H1 (cell line): Measurements from ENCODE around the gene CNDP2. TPM values are rescaled to one million over a fixed set of nuclear protein-coding genes. Genes with fewer than 3 reads are reported as not detected.

Experiments
- CTCF ChIA-PET: fragments of 300-600 bp; sonication (Branson Sonifier 250); formaldehyde crosslinking; loops from one replicate; lab custom pipeline; 2021; ENCODE audit not compliant: partially characterized antibody; lab: Charles Lee
- POLR2A ChIA-PET: fragments of 300-600 bp; sonication (Branson Sonifier 250); formaldehyde crosslinking; loops from one replicate; lab custom pipeline; 2021; ENCODE audit warnings: inconsistent platforms; ENCODE audit not compliant: partially characterized antibody; lab: Charles Lee
- DNase-seq, 2 experiments: peaks; one replicate each; pipeline versions ENCODE4 v3.0.0 to v3.0.0-alpha.2; 2010 to 2022; ENCODE audit warnings: low spot score in 2 of 2, low read depth in 1 of 2, mixed read lengths in 1 of 2
- FAIRE-seq: peaks from 2 replicates; lab custom pipeline; 2011; peaks lifted over from hg19 to GRCh38; lab: Jason Lieb, UNC
- H2AFZ ChIP-seq: 2 replicates; pipeline ENCODE4 v1.8.1; 2012; ENCODE audit warnings: low read length, inconsistent platforms
- H2AK5ac ChIP-seq: 2 replicates; pipeline ENCODE4 v1.6.1; 2013; ENCODE audit warnings: low read depth, low read length
- H2BK120ac ChIP-seq: replicated peaks from 2 replicates; pipeline ENCODE3; 2013; ENCODE audit warnings: low read depth, low read length, inconsistent platforms
- H2BK12ac ChIP-seq: 2 replicates; pipeline ENCODE4 v1.6.1; 2013; ENCODE audit warnings: low read depth, low read length
- H2BK15ac ChIP-seq: 2 replicates; pipeline ENCODE4 v1.6.1; 2013; ENCODE audit warnings: low read length
- H2BK20ac ChIP-seq: 2 replicates; pipeline ENCODE4 v1.6.1; 2013; ENCODE audit warnings: low read length
- H2BK5ac ChIP-seq: 2 replicates; pipeline ENCODE4 v1.6.1; 2013; ENCODE audit warnings: low read depth, low read length
- H3K14ac ChIP-seq: 2 replicates; pipeline ENCODE4 v1.6.1; 2013; ENCODE audit warnings: inconsistent platforms; ENCODE audit not compliant: insufficient read length
- H3K18ac ChIP-seq: 2 replicates; pipeline ENCODE4 v1.6.1; 2013; ENCODE audit warnings: low read length; ENCODE audit errors: extremely low read depth
- H3K23ac ChIP-seq: 2 replicates; pipeline ENCODE4 v1.6.1; 2013; ENCODE audit warnings: inconsistent platforms; ENCODE audit not compliant: insufficient read length
- H3K23me2 ChIP-seq: 2 replicates; pipeline ENCODE4 v1.6.1; 2013; ENCODE audit warnings: low read depth, low read length
- H3K27ac ChIP-seq: 2 replicates; pipeline ENCODE4 v1.6.1; 2011; ENCODE audit warnings: low read depth, low read length, inconsistent platforms
- H3K27me3 ChIP-seq, 4 experiments: replicated peaks in 1 of 4; 1 replicate in 1 of 4; 2 replicates in 3 of 4; pipeline versions ENCODE4 v1.6.1 to v1.8.1; 2011 to 2013; ENCODE audit warnings: low read length in 3 of 4, mild to moderate bottlenecking in 3 of 4, inconsistent platforms in 2 of 4, mixed read lengths in 2 of 4, moderate library complexity in 1 of 4; ENCODE audit not compliant: control insufficient read depth in 3 of 4, insufficient read depth in 3 of 4; ENCODE audit errors: extremely low read depth in 1 of 4
- H3K36me3 ChIP-seq, 4 experiments: 2 replicates each; pipeline versions ENCODE4 v1.6.1 to v1.8.1; 2011 to 2013; ENCODE audit warnings: mild to moderate bottlenecking in 4 of 4, low read length in 3 of 4, moderate library complexity in 2 of 4, control low read depth in 1 of 4, inconsistent platforms in 1 of 4; ENCODE audit not compliant: insufficient read depth in 4 of 4, control insufficient read depth in 2 of 4
- H3K4ac ChIP-seq: replicated peaks from 2 replicates; pipeline ENCODE3; 2013; ENCODE audit warnings: low read length, low read depth, mixed read lengths, inconsistent platforms; ENCODE audit not compliant: insufficient read length
- H3K4me1 ChIP-seq, 4 experiments: replicated peaks in 1 of 4; 1 replicate in 1 of 4; 2 replicates in 3 of 4; pipeline versions ENCODE4 v1.6.1 to v1.8.1; 2011 to 2013; ENCODE audit warnings: low read length in 3 of 4, inconsistent platforms in 2 of 4, mixed read lengths in 1 of 4; ENCODE audit not compliant: insufficient read depth in 4 of 4, control insufficient read depth in 3 of 4
- H3K4me2 ChIP-seq, 2 experiments: 2 replicates each; pipeline versions ENCODE4 v1.6.1 to v1.8.1; 2011 to 2013; ENCODE audit warnings: low read depth in 2 of 2, low read length in 2 of 2, control low read depth in 1 of 2, inconsistent platforms in 1 of 2, mild to moderate bottlenecking in 1 of 2; ENCODE audit not compliant: insufficient read depth in 1 of 2
- H3K4me3 ChIP-seq, 4 experiments: fragments of 200-600, 300-600 bp in 1 of 4; sonication (generic), shearing (Covaris generic), sonication (Bioruptor Twin) in 1 of 4; 2 replicates each; pipeline versions ENCODE4 v1.5.1 to v1.8.1; 2011 to 2016; ENCODE audit warnings: low read length in 4 of 4, low read depth in 3 of 4, control low read depth in 2 of 4, inconsistent platforms in 2 of 4, mild to moderate bottlenecking in 2 of 4, mixed read lengths in 1 of 4, moderate library complexity in 1 of 4; ENCODE audit not compliant: insufficient read depth in 2 of 4; ENCODE audit errors: extremely low read depth in 1 of 4
- H3K56ac ChIP-seq: replicated peaks from 2 replicates; pipeline ENCODE3; 2013; ENCODE audit warnings: low read depth, mild to moderate bottlenecking, mixed read lengths, low read length, inconsistent platforms; ENCODE audit not compliant: insufficient read length
- H3K79me1 ChIP-seq: 2 replicates; pipeline ENCODE4 v1.6.1; 2013; ENCODE audit warnings: low read depth, low read length, control low read depth
- H3K79me2 ChIP-seq, 2 experiments: 2 replicates each; pipeline versions ENCODE4 v1.6.1 to v1.8.1; 2012 to 2013; ENCODE audit warnings: low read length in 2 of 2, mild to moderate bottlenecking in 2 of 2, inconsistent platforms in 1 of 2; ENCODE audit not compliant: insufficient read depth in 2 of 2, control insufficient read depth in 1 of 2
- H3K9ac ChIP-seq, 4 experiments: replicated peaks in 1 of 4; 1 replicate in 1 of 4; 2 replicates in 3 of 4; pipeline versions ENCODE4 v1.6.1 to v1.8.1; 2011 to 2013; ENCODE audit warnings: low read depth in 3 of 4, low read length in 3 of 4, control low read depth in 2 of 4, mild to moderate bottlenecking in 2 of 4, moderate library complexity in 2 of 4, inconsistent platforms in 1 of 4; ENCODE audit errors: extremely low read depth in 1 of 4
- H3K9me3 ChIP-seq, 2 experiments: 2 replicates each; pipeline versions ENCODE4 v1.6.1 to v1.8.1; 2012 to 2013; ENCODE audit warnings: mild to moderate bottlenecking in 2 of 2, moderate library complexity in 2 of 2, control low read depth in 1 of 2, inconsistent platforms in 1 of 2, low read depth in 1 of 2, low read length in 1 of 2, mixed read lengths in 1 of 2; ENCODE audit not compliant: insufficient read depth in 2 of 2
- H4K20me1 ChIP-seq, 2 experiments: replicated peaks in 1 of 2; 2 replicates each; pipeline versions ENCODE3 to v1.8.1; 2011 to 2013; ENCODE audit warnings: inconsistent platforms in 2 of 2, low read length in 2 of 2, mild to moderate bottlenecking in 1 of 2; ENCODE audit not compliant: insufficient read depth in 2 of 2, control insufficient read depth in 1 of 2
- H4K5ac ChIP-seq: 2 replicates; pipeline ENCODE4 v1.6.1; 2013; ENCODE audit warnings: low read length, low read depth, mixed read lengths, inconsistent platforms; ENCODE audit not compliant: insufficient read length
- H4K8ac ChIP-seq: 2 replicates; pipeline ENCODE4 v1.8.0; 2013; ENCODE audit warnings: mild to moderate bottlenecking, moderate library complexity, low read length, inconsistent platforms; ENCODE audit not compliant: insufficient read depth; ENCODE audit errors: extremely low read depth
- H4K91ac ChIP-seq: replicated peaks from 2 replicates; pipeline ENCODE3; 2013; ENCODE audit warnings: low read length, mixed read lengths, inconsistent platforms; ENCODE audit not compliant: insufficient read length
- BRCA1 ChIP-seq: IDR thresholded peaks from 2 replicates; pipeline ENCODE4 v1.6.1; 2012; ENCODE audit warnings: low read depth, low read length, improper control_type of control experiment
- CREB1 ChIP-seq: IDR thresholded peaks from 2 replicates; pipeline ENCODE4 v1.6.1; 2012; ENCODE audit warnings: inconsistent platforms
- CTBP2 ChIP-seq: IDR thresholded peaks from 2 replicates; pipeline ENCODE4 v1.7.0; 2011; ENCODE audit warnings: borderline replicate concordance, mild to moderate bottlenecking, moderate library complexity, mixed read lengths, low read length; ENCODE audit not compliant: insufficient read depth, insufficient read length
- EP300 ChIP-seq, 2 experiments: IDR thresholded peaks; 1 replicate in 1 of 2; 2 replicates in 1 of 2; pipeline ENCODE4 v1.6.1; 2011 to 2012; ENCODE audit warnings: low read depth in 2 of 2, low read length in 2 of 2, mild to moderate bottlenecking in 2 of 2, borderline replicate concordance in 1 of 2, inconsistent platforms in 1 of 2, moderate library complexity in 1 of 2
- HDAC6 ChIP-seq: IDR thresholded peaks from one replicate; pipeline ENCODE4 v1.7.1; 2012; ENCODE audit warnings: low read depth, mild to moderate bottlenecking, inconsistent platforms, low read length, moderate library complexity
- JUND ChIP-seq: IDR thresholded peaks from 2 replicates; pipeline ENCODE4 v1.6.1; 2011; ENCODE audit warnings: mild to moderate bottlenecking, improper control_type of control experiment, low read length
- NRF1 ChIP-seq: IDR thresholded peaks from 2 replicates; pipeline ENCODE4 v1.6.1; 2011; ENCODE audit warnings: mild to moderate bottlenecking, low read depth, low read length, improper control_type of control experiment
- SAP30 ChIP-seq: fragments of 300-600 bp; sonication (generic); IDR thresholded peaks from 2 replicates; pipeline ENCODE4 v1.7.1; 2012; ENCODE audit warnings: low read length, moderate library complexity, mild to moderate bottlenecking, inconsistent platforms; ENCODE audit not compliant: insufficient read depth, insufficient replicate concordance
- SIRT6 ChIP-seq: IDR thresholded peaks from one replicate; pipeline ENCODE4 v1.7.1; 2012; ENCODE audit warnings: low read length, inconsistent platforms
- SP2 ChIP-seq: IDR thresholded peaks from 2 replicates; pipeline ENCODE4 v1.6.1; 2012; ENCODE audit warnings: mild to moderate bottlenecking, low read length, inconsistent platforms
- TEAD4 ChIP-seq: IDR thresholded peaks from 2 replicates; pipeline ENCODE4 v1.6.1; 2012; ENCODE audit warnings: low read depth, low read length, inconsistent platforms, mixed read lengths
- ZNF274 ChIP-seq: IDR thresholded peaks from 2 replicates; pipeline ENCODE4 v1.7.0; 2012; ENCODE audit warnings: low read length, borderline replicate concordance; ENCODE audit errors: extremely low read depth
- WGBS, 2 experiments: shearing (Covaris generic) in 1 of 2; methylation state at CpG; one replicate each; pipeline versions ENCODE4 v1.1.6 to v1.1.7; 2013 to 2015; ENCODE audit warnings: low lambda C conversion rate in 2 of 2, mixed read lengths in 2 of 2, inconsistent platforms in 1 of 2, low coverage in 1 of 2, missing lambda C conversion rate in 1 of 2; ENCODE audit not compliant: insufficient replicate concordance in 2 of 2, insufficient coverage in 1 of 2, insufficient read length in 1 of 2; ENCODE audit errors: extremely low coverage in 1 of 2, missing lambda C conversion rate in 1 of 2; 5-methylcytosine and 5-hydroxymethylcytosine counted together
- polyA plus RNA-seq, 7 experiments: library from polyadenylated mRNA; depleted of rRNA in 3 of 7; stranded (reverse) in 5 of 7; unstranded in 2 of 7; fragments of >200 nt in 5 of 7; fragments of 200-250 nt in 2 of 7; gene quantifications; 1 replicate in 5 of 7; 2 replicates in 1 of 7; 4 replicates in 1 of 7; pipeline versions ENCODE4 v1.2.1 to v1.2.3, GENCODE V29; 2011 to 2013; ENCODE audit warnings: missing spikeins in 2 of 7, mixed read lengths in 2 of 7
- total RNA-seq: library from RNA; stranded (reverse); fragmentation: NEBNext Ultra II Directional; extraction: Animal tissue kit (Norgen Biotek cat#: 25700); gene quantifications from 2 replicates; pipeline ENCODE4 v1.2.1, GENCODE V29; 2021

Gene CNDP2
- total and polyA plus RNA-seq, 2 of the 8 experiments (the other 6 are each of a cell fraction or from before 2014, with no cell fraction given): 71.8 to 243 TPM

DNA sequence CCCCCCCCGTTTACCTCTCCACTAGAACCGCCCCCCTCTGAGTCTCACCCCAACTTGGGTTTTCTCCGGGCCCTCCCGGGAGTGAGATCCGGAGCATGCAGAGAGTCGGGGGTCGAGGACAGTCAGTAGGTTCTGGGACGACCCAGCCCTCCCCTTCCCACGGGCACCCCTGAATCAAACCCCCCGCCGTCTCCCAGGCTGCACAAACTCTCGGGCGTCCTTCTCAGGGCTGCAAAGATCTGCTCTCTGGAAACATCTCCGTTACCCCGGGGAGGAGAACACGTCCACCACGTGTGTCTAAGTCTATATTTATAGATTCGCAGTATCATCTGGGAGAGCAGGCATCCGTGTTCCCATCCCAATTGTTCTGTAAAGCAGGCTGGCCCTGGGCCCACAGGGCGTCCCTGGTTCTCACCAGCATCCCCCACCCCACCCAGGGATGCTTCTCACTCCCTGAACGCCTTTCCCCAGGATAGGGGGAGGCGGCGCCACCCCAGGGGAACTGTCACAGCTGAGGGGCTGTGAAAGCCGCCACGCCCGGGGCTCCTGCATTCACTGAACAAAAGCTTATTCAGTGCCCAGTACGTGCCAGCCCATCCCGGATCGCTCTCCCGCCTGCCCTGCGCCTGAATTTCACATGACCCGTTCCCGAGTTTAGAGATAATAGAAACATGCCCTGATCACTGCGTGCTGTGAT is 38.3 kb upstream of the CNDP2 start:
- Histone ChIP-seq H2BK5ac (no peak overlapping the region), H3K36me3 (no peaks in the 10 kb centered on the region; a peak in 1 of 8 replicates), H3K4me2 (peak overlapping the region; percentile 69 to 78), H4K5ac (no peak overlapping the region), H2BK120ac (no peak overlapping the region), H2BK12ac (no peak overlapping the region), H4K8ac (no peak overlapping the region), H3K56ac (no peak overlapping the region), H4K20me1 (no peaks in the 10 kb centered on the region), H3K9me3 (no peaks in the 10 kb centered on the region; a peak in 1 of 4 replicates), H2AFZ (no peak overlapping the region), H2BK15ac (no peak overlapping the region), H3K14ac (no peak overlapping the region), H3K9ac (no peak overlapping the region), H2BK20ac (no peak overlapping the region), H3K4ac (no peak overlapping the region), H3K4me3 (peak overlapping the region in 1 of 4 experiments; percentile 62; a peak in 2 of 8 replicates), H3K23ac (no peak overlapping the region), H3K79me2 (no peaks in the 10 kb centered on the region), H2AK5ac (no peak overlapping the region), H3K27ac (no peak overlapping the region), H3K4me1 (peaks cover 0 to 7% (median 1%) of the 10 kb centered on the region in 4 experiments; a peak in 4 of 7 replicates), H3K18ac (no peak overlapping the region), H3K79me1 (no peaks in the 10 kb centered on the region), H3K27me3 (peaks cover 23 to 45% (median 34%) of the 10 kb centered on the region in 4 experiments), H4K91ac (no peak overlapping the region), H3K23me2 (peaks cover 7% of the 10 kb centered on the region; the same call in 1 of the 2 replicates)
- DNase-seq (no peak), FAIRE-seq (no peak)
- ChIA-PET POLR2A (interaction anchor here (1.5 kb wide), 1 partner anchor 11 kb away, joined by 6 read pairs; no protein-coding TSS in a partner anchor), CTCF (interaction anchor here (0.6 to 1.5 kb wide), 4 partner anchors 36 to 501 kb away, joined by 3 read pairs; no protein-coding TSS in a partner anchor)
- 49% methylated on average over 33 of the region's 34 CpGs; no CpG with 5 or more reads in 1 of the 2 experiments for WGBS, 2 experiments
- TF ChIP-seq BRCA1 (no peak), JUND (no peak), SAP30 (no peak), NRF1 (no peak), SP2 (no peak), HDAC6 (no peak), CTBP2 (no peak), ZNF274 (no peak), CREB1 (no peak), TEAD4 (no peak), EP300 (IDR thresholded peaks at IDR 0.05; ENCODE audit: borderline replicate concordance in 1 of 2, low read depth in 2 of 2, low read length in 2 of 2) (no peak), SIRT6 (no peak)
